HG02973 (cell line): ENCODE data around the gene ZW10.
"Not testable (repeated sequence)": the region's sequence is repeated elsewhere in the genome, so short reads cannot be mapped to it uniquely, and the experiment has no call there.

Experiments
- ATAC-seq: cut with Tn5 transposase; IDR thresholded peaks from one replicate; pipeline ENCODE4 v1.9.1; 2021; ENCODE audit warnings: moderate library complexity; ENCODE audit not compliant: unreplicated experiment

ZW10 gene

DNA sequence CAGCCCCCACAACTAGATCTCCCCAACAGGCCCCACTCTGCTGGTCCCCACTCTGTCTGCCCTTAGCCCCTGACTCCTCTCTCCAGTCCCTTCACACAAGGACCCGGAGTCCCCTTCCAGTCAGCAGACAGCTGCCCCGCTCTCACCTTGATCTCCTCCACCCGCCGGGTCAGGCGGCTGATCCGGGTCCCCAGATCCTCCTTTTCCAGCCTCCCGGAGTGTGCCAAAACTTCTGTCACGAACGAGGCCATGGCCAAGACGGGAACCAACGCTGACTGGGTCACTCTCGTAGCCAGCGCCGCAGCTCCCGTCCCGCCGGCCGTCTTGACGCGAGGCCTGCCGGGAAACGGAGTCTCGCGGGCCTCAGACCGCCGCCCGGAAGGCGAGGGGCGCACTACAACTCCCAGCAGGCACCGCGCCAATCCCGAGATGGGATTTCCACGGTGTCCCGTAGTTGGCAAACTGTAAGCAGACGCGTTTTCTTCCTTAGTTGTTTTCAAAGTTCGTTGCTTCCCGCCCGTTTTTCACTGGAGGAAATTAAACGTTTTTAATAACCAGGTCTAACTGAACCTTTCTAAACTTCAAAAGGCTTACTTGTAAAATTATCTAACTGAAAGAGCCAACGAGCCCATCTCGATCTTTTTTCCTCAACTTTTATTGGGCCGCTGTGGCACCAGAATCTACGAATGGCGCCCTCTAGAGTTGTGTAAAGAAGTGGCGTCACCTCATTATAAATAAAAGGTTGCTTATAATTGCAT is at the start of gene ZW10:
TSS of gene ZW10 (minus strand) at position 277 of the 758 bp plus-strand sequence. CDS start at position 251, 26 bp downstream.
- peak; percentile 95 for ATAC-seq

- no peak for ATAC-seq
Observed at GRCh38 chr11:113818426-113818825, 44.9 kb upstream of the ZW10 start.

- no peak for ATAC-seq
Observed at GRCh38 chr11:113817626-113818025, 44.1 kb upstream of the ZW10 start.

GRCh38 chr11:113817162-113817561 is 43.7 kb upstream of the ZW10 start:
- ATAC-seq = no peak

DNA sequence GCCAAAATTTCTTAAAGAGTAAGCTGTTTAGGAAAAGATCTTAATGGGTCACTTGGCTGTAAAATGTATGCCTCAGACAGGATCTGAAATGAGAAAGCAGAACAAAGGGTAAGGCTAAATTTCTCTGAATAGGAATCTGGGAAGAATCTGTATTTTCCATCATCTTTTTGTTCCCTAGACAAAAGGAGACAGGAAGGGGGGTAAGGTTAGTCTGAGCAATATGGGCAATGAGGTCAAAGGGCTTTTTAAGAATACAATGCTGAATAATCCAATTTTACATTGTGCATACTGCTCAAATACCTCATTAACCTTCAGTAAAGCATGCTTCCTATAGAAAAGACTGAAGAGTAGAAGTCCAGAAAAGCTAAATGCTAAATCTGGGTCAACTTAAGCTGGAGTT is 40.7 kb upstream of the ZW10 start:
- ATAC-seq = no peak

DNA sequence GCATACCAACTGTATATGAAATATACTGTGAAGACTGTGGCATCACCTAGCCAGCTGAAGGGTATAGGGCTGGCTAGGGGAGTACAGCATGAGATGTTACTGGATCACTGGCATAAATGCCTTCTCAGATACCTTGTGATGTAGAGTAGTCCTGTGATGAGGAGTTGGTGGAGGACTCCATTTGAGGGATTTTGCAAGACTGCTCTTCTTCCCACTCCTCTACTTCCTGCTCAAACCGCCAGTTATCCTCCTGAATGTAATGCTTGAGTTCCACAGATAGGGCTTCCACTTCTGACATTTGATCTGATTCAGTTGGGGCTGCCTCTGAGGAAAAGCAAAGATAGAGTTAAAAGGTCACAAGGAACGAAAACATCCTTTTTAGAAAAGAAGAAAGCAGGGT is 35.4 kb upstream of the ZW10 start:
- no peak for ATAC-seq

- ATAC-seq = no peak
Observed at GRCh38 chr11:113806406-113806805, 32.9 kb upstream of the ZW10 start.

GRCh38 chr11:113805640-113806039 is 32.1 kb upstream of the ZW10 start:
- no peak for ATAC-seq

- no peak for ATAC-seq
Observed at GRCh38 chr11:113802621-113803020, 29.1 kb upstream of the ZW10 start.

- peak; percentile 70 for ATAC-seq
Observed at GRCh38 chr11:113796663-113797259, 23.3 kb upstream of the ZW10 start.

- no peak for ATAC-seq
Observed at GRCh38 chr11:113789675-113790320, 16.3 kb upstream of the ZW10 start.

DNA sequence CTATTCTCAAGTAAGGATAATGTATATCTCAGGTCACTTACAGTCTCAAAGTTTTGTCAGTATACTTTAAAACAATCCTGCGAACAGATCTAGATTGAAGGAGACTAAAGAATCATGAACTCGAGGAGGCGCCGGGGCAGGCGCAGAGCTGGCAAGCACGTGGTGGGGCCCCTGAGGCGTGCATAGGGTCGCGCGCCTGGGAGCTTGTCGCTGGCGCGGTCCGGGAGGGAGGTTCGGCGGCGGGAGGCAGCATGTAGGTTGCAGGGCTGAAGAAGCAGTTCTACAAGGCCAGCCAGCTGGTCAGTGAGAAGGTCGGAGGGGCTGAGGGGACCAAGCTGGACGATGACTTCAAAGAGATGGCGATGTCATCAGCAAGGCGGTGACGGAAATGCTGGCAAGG is 15.5 kb upstream of the ZW10 start:
- ATAC-seq = not testable (repeated sequence)

- no peak for ATAC-seq
Observed at GRCh38 chr11:113782134-113782533, 8.6 kb upstream of the ZW10 start.

DNA sequence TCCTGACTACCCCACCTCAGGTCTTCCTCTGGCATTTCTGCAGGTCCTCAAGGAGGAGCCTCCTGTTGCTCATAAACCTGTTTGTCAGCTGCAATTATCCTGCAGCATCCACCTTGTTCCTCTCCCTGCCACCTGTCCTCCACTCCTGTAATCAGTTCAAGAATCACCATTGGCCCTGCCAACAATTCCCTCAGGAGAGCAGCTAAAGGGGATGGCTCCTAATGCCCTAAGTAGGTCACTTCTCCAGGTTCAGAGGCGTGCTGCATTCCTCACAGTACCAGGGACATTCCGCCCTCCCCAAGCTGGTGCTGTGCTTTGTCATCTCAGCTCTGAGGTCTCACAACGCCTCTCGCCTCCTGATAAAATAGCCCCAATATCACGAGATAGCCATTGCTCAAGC is 8.2 kb upstream of the ZW10 start:
- no peak for ATAC-seq

DNA sequence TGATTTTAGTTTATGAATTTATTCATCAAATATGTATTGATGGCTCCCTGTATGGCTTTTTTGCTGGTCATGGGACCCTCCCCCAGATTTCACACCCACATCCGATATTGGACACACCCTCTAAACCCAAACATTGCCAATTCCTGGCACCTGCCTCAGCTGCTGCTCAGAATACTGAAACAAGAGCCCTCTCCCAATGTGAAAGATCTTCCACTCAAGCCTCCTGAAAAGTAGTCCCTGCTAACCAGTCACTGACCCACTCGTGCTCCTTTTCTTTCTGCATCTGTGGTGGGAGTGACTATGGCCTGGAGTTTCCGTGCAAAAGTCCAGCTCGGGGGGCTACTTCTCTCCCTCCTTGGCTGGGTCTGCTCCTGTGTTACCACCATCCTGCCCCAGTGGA is 6.0 kb upstream of the ZW10 start, which contains the start of gene CLDN25:
TSS of gene CLDN25 (plus strand) at position 301 of the 400 bp plus-strand sequence. CDS start at position 301, 0 bp downstream.
- no peak for ATAC-seq

GRCh38 chr11:113778111-113778910 is 4.8 kb upstream of the ZW10 start:
- ATAC-seq = no peak

DNA sequence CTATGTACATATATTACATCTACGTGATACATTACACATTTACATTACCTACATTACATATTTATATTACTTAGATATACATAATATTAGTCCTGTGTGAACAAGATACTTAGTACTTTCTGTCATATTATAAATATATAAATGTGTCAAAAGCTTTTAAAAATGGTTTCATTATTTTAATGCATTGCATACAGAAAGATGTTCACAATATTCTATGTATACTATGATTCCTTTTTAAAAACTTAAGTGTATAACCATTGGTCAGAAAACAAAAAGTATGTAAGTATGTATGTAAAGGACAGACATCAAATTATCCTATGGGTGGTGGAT is 647 bp upstream of the ZW10 start:
- ATAC-seq = no peak

DNA sequence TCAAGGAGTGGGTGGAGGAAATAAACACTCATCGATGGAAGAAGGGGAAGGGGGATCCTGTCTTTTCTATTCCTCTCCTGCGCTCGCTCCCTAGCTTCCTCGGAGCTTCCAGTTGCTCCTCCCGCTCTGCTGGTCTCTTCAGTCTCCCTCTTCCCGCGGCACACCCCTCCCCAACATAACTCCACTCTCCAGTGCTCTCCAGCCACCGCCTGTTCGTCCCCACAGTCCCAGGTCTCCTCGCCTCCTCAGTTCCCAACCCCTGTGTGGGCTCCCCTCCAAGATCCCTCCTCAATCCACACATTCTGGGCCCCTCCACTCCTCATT is 438 bp downstream of the ZW10 start:
- no peak for ATAC-seq

- ATAC-seq = no peak
Observed at GRCh38 chr11:113771964-113772363, 1.5 kb downstream of the ZW10 start.

- no peak for ATAC-seq
Observed at GRCh38 chr11:113764527-113765219, 8.8 kb downstream of the ZW10 start.

- ATAC-seq = not testable (repeated sequence)
Observed at GRCh38 chr11:113763040-113763439, 10.5 kb downstream of the ZW10 start.
